DOHH2 (cell line): Measurements from ENCODE around the gene MPPED1.

Experiments
- H3F3A ChIP-seq: fragments of 200-600 bp; sonication (generic), shearing (Covaris generic); 2 replicates; pipeline ENCODE4 v1.6.0; 2016; ENCODE audit warnings: antibody characterized with exemption, mild to moderate bottlenecking; ENCODE audit not compliant: control insufficient read depth, insufficient read depth
- H3K27ac ChIP-seq: fragments of 200-600 bp; sonication (generic); 2 replicates; pipeline ENCODE4 v1.5.1; 2014; ENCODE audit warnings: low read depth, mild to moderate bottlenecking, low read length, moderate library complexity
- H3K27me3 ChIP-seq: fragments of 200-600 bp; sonication (generic); 2 replicates; pipeline ENCODE4 v1.6.1; 2014; ENCODE audit warnings: mild to moderate bottlenecking, low read length, mixed read lengths; ENCODE audit not compliant: control insufficient read depth
- H3K36me3 ChIP-seq: fragments of 200-600 bp; sonication (generic); 2 replicates; pipeline ENCODE4 v1.6.1; 2014; ENCODE audit warnings: mild to moderate bottlenecking, low read length, moderate library complexity, mixed read lengths; ENCODE audit not compliant: control insufficient read depth
- H3K4me1 ChIP-seq: fragments of 200-600 bp; sonication (generic); 2 replicates; pipeline ENCODE4 v1.6.1; 2014; ENCODE audit warnings: mild to moderate bottlenecking, low read length, mixed read lengths; ENCODE audit not compliant: control insufficient read depth
- H3K4me2 ChIP-seq: fragments of 200-600 bp; sonication (generic); 2 replicates; pipeline ENCODE4 v1.6.0; 2014; ENCODE audit warnings: mild to moderate bottlenecking, low read length, moderate library complexity
- H3K4me3 ChIP-seq: fragments of 200-600 bp; sonication (generic); 2 replicates; pipeline ENCODE4 v1.5.1; 2014; ENCODE audit warnings: mild to moderate bottlenecking, low read length, mixed read lengths
- H3K79me2 ChIP-seq: fragments of 200-600 bp; sonication (generic); 2 replicates; pipeline ENCODE4 v1.6.1; 2014; ENCODE audit warnings: mild to moderate bottlenecking, low read length, mixed read lengths; ENCODE audit not compliant: control insufficient read depth
- H3K9me2 ChIP-seq: fragments of 200-600 bp; sonication (generic); replicated peaks from 2 replicates; pipeline ENCODE4 v1.6.1; 2014; ENCODE audit warnings: mild to moderate bottlenecking, low read length, mixed read lengths; ENCODE audit not compliant: control insufficient read depth
- H3K9me3 ChIP-seq: fragments of 200-600 bp; sonication (generic); 2 replicates; pipeline ENCODE4 v1.6.1; 2014; ENCODE audit warnings: antibody characterized with exemption, low read length, mixed read lengths; ENCODE audit not compliant: control insufficient read depth, insufficient read depth
- H4K20me1 ChIP-seq: fragments of 200-600 bp; sonication (generic); 2 replicates; pipeline ENCODE4 v1.6.0; 2014; ENCODE audit warnings: low read depth, mild to moderate bottlenecking, antibody characterized with exemption, low read length, moderate library complexity; ENCODE audit not compliant: control insufficient read depth, insufficient read depth
- EZH2phosphoT487 ChIP-seq: fragments of 200-600 bp; sonication (generic); IDR thresholded peaks from 2 replicates; pipeline ENCODE4 v1.6.1; 2017; ENCODE audit warnings: borderline replicate concordance, mild to moderate bottlenecking, antibody characterized with exemption, low read length, moderate library complexity, mixed read lengths
- TF ChIP-seq, protein P1 (sequence below): fragments of 200-600 bp; sonication (generic); IDR thresholded peaks from one replicate; pipeline ENCODE4 v1.5.1; 2014; ENCODE audit warnings: antibody characterized with exemption, mild to moderate bottlenecking, low read depth, low read length; ENCODE audit not compliant: poor library complexity, severe bottlenecking

MPPED1 gene

DNA sequence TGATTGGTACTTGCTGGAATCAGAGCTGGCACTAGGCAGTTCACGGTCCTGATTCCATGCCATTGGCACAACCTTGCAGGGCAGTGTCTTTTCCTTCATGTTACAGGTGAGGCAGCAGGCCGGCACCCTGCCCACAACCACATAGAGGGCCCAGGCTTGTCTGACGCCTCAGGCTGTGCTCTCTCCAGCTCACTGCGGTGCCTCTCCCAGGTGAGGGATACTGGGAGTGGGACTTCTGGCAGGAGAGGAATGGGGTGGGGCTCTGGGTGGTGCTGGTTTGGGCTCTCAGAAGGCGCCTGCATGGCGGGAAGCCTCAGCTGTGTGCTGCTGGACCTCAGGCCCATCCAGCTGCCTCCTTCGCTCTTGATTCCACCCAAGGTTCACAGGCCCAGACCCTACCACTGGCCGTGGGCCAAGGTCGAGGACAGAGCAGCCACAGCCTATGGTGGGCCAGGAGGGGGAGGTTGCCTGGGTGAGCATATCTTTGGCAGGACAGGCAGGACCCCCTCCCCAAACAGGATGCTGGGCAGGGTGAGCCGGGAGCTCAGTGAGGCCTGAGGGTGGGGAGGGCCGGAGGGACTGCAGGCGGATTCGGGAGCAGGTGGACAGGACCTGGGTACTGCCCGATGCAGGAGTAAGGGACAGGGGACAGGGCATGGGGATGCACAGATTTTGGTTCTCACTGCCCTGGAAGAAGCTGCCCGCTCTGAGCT is 7.0 kb upstream of the MPPED1 start:
- no peaks in the 10 kb centered on the region for H3K4me1 ChIP-seq
- no peaks in the 10 kb centered on the region for H3F3A ChIP-seq
- no peak overlapping the region for H3K4me2 ChIP-seq
- TF ChIP-seq, protein P1, sequence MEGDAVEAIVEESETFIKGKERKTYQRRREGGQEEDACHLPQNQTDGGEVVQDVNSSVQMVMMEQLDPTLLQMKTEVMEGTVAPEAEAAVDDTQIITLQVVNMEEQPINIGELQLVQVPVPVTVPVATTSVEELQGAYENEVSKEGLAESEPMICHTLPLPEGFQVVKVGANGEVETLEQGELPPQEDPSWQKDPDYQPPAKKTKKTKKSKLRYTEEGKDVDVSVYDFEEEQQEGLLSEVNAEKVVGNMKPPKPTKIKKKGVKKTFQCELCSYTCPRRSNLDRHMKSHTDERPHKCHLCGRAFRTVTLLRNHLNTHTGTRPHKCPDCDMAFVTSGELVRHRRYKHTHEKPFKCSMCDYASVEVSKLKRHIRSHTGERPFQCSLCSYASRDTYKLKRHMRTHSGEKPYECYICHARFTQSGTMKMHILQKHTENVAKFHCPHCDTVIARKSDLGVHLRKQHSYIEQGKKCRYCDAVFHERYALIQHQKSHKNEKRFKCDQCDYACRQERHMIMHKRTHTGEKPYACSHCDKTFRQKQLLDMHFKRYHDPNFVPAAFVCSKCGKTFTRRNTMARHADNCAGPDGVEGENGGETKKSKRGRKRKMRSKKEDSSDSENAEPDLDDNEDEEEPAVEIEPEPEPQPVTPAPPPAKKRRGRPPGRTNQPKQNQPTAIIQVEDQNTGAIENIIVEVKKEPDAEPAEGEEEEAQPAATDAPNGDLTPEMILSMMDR, result no peak
- no peak for TF ChIP-seq EZH2phosphoT487
- no peak overlapping the region for H3K27ac ChIP-seq
- H3K27me3 ChIP-seq, result no peaks in the 10 kb centered on the region
- H3K79me2 ChIP-seq, result no peaks in the 10 kb centered on the region
- H3K9me2 ChIP-seq, result no peaks in the 10 kb centered on the region
- H3K36me3 ChIP-seq, result no peaks in the 10 kb centered on the region
- no peak overlapping the region for H3K4me3 ChIP-seq
- H3K9me3 ChIP-seq, result no peaks in the 10 kb centered on the region
- no peaks in the 10 kb centered on the region for H4K20me1 ChIP-seq

DNA sequence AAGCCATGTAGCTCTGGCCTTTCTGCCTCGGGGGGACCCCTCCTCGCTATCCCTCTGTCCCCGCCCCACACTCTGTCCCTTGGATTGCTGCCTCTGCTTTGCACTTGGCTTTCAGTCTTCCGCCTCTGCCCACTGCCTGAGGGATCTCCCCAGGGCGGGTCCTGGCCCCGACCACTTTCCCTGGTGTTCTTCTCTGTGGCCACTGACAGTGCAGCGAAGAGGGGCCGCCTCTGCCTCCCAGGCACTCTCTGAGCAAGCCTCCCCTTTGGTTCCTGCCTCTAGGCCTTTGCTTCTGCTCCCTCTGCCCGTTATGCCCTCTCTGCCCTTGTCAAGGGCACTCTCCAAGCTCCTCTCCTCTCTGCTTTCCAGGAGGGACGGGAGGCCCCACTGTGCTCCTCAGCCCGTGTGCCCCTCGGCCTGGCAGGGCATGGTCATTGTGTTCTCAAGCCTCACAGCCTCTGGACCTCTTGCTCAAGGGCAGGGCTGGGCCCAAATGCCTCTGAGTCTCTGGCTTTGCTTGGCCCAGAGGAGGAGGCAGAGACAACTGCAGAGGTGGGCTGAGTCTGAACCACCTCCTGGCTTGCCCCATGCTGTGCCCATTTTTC is 5.5 kb upstream of the MPPED1 start:
- no peak for TF ChIP-seq EZH2phosphoT487
- TF ChIP-seq, protein P1, result no peak
- Histone ChIP-seq H3K4me3 (no peak overlapping the region), H3K79me2 (no peaks in the 10 kb centered on the region), H3K4me1 (no peaks in the 10 kb centered on the region), H3K36me3 (no peaks in the 10 kb centered on the region), H3F3A (no peaks in the 10 kb centered on the region), H3K9me3 (no peaks in the 10 kb centered on the region), H4K20me1 (no peaks in the 10 kb centered on the region), H3K9me2 (no peaks in the 10 kb centered on the region), H3K27ac (no peak overlapping the region), H3K27me3 (no peaks in the 10 kb centered on the region), H3K4me2 (no peak overlapping the region)

DNA sequence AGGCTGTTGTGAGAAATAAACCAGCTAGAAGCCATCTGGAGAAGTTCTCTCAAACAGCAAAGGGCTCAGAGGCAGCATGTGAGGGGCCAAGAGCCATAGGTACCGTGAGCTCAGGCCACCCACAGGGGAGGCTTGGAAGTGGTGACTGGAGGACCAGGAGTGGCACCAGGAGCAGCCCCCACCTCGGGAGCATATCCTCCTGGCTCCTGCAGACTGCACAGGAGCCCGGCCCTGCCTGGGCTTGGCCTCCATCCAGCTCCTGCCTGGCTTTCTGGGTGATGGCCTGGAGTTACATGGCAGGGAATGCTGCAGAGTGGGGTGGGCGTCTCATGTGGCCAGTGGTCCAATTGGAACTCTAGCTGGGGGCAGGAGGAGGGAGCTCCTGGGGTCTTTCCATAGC is 4.2 kb upstream of the MPPED1 start:
- no peaks in the 10 kb centered on the region for H3K9me2 ChIP-seq
- H3K4me1 ChIP-seq, result no peaks in the 10 kb centered on the region
- H3K4me2 ChIP-seq, result no peak overlapping the region
- H4K20me1 ChIP-seq, result no peaks in the 10 kb centered on the region
- no peaks in the 10 kb centered on the region for H3K79me2 ChIP-seq
- no peaks in the 10 kb centered on the region for H3K9me3 ChIP-seq
- no peak for TF ChIP-seq EZH2phosphoT487
- TF ChIP-seq, protein P1, result no peak
- H3K27ac ChIP-seq, result no peak overlapping the region
- H3K27me3 ChIP-seq, result no peaks in the 10 kb centered on the region
- H3K36me3 ChIP-seq, result no peaks in the 10 kb centered on the region
- no peak overlapping the region for H3K4me3 ChIP-seq
- H3F3A ChIP-seq, result no peaks in the 10 kb centered on the region
